HPDE6-E6E7 (cell line): ENCODE measurements around the gene OVCA2.
A peak's percentile ranks its signal among the peaks of the same experiment; 100 is the strongest.

Experiments
- DNase-seq: peaks from one replicate; pipeline ENCODE4 v3.0.0; 2011; ENCODE audit warnings: missing footprints; ENCODE audit errors: extremely low spot score

The OVCA2 gene

DNA sequence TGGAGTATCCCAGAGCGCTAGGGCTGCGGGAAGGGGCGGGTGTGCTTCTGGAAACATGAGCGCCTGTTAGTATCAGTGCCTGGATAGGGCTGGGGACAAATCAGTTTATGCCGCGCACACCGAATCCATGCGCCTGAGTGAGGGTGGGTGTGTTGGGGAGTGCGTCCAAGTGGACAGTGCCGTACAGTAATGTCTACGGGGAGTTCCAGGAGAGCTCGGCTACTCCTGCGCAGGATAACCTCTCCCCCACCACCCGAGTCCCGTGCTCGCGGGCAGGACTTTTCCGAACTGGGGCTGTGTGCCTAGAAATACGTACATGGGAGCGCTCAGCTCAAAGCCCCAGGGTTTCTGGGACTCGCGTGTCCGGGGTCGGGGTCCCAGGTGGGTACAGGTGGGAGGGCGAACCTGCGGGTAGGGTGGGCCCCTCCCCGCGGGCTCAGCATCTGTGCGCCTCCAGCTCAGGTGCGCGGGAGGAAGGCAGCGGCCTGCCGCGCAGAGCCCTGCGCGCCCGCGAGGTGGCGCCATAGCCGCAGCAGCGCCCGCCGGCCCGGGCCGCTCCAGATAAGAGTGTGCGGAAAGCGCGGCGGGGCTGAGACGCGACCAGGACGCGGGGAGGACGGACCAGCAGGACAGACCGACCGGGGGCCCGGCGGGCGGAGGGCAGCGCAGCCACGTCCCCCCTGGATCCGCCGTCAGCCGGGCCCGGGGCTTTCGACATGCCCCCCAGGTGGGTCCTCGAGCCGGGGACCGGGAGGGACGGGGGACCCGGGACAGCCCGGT, 12.9 kb downstream of the OVCA2 start, which contains the start of gene HIC1:
Gene HIC1 (plus strand): TSS at position 592 of the 780 bp plus-strand sequence. CDS start 1,588 bp downstream, outside the sequence.
- peak; percentile 70 for DNase-seq

- no peak for DNase-seq
Observed at GRCh38 chr17:2055292-2056205, 13.7 kb downstream of the OVCA2 start.

DNA sequence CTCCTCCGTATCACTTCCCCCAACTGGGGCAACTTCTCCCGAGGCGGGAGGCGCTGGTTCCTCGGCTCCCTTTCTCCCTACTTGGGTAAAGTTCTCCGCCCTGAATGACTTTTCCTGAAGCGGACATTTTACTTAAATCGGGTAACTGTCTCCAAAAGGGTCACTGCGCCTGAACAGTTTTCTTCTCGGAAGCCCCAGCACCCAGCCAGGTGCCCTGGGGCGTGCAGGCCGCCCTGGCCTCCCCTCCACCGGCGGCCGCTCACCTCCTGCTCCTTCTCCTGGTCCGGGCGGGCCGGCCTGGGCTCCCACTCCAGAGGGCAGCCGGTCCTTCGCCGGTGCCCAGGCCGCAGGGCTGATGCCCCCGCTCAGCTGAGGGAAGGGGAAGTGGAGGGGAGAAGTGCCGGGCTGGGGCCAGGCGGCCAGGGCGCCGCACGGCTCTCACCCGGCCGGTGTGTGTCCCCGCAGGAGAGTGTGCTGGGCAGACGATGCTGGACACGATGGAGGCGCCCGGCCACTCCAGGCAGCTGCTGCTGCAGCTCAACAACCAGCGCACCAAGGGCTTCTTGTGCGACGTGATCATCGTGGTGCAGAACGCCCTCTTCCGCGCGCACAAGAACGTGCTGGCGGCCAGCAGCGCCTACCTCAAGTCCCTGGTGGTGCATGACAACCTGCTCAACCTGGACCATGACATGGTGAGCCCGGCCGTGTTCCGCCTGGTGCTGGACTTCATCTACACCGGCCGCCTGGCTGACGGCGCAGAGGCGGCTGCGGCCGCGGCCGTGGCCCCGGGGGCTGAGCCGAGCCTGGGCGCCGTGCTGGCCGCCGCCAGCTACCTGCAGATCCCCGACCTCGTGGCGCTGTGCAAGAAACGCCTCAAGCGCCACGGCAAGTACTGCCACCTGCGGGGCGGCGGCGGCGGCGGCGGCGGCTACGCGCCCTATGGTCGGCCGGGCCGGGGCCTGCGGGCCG, 14.7 kb downstream of the OVCA2 start:
- no peak for DNase-seq

GRCh38 chr17:2057175-2057759, 15.4 kb downstream of the OVCA2 start:
- no peak for DNase-seq

- DNase-seq = no peak
Observed at GRCh38 chr17:2057760-2058585, 16.2 kb downstream of the OVCA2 start.

- no peak for DNase-seq
Observed at GRCh38 chr17:2058586-2059546, 17.0 kb downstream of the OVCA2 start.

- DNase-seq = no peak
Observed at GRCh38 chr17:2059547-2060384, 17.9 kb downstream of the OVCA2 start.

DNA sequence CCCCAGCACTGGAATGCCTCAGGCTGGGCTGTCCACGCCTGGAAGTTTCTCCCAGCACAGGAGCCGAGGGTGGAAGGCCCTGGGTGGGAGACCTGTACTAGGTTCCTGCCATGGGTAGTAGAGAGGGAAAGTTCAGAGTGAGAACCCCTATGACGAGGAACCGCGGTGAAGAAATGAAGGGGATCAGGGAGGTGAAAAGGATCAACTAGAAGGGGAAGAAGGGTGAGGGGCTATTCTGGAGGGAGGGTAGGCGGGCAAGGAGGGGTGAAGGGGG, 18.5 kb downstream of the OVCA2 start:
- no peak for DNase-seq

GRCh38 chr17:2060681-2061440, 19.0 kb downstream of the OVCA2 start:
- DNase-seq = no peak

DNA sequence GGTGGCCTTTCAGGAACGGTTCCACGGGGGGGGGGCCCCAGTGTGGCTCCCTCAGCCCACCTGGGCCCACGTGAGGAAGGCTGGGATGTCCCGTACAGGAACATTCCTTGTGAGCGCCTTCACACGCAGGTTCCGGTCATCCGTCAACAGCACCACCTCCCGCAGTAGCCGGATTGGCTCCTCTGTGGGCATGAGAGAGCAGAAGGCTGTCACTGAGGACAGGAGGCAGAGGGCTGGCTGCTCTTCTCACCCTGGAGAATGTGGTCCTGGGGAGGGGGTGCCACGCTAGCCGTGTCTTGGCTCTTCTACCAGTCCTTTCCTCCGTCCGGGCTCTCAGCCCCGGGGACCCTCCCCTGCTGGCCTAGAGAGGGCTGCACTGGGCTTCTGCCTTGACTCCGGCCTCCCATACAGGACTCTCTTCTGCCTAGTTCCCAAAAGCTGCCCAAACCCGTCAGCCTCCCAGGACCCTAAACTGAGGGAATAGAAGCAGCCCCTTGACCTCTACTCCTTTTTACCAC, 19.7 kb downstream of the OVCA2 start:
- no peak for DNase-seq

GRCh38 chr17:2062571-2063183, 20.9 kb downstream of the OVCA2 start:
- no peak for DNase-seq

GRCh38 chr17:2063261-2064146, 21.7 kb downstream of the OVCA2 start:
- no peak for DNase-seq

DNA sequence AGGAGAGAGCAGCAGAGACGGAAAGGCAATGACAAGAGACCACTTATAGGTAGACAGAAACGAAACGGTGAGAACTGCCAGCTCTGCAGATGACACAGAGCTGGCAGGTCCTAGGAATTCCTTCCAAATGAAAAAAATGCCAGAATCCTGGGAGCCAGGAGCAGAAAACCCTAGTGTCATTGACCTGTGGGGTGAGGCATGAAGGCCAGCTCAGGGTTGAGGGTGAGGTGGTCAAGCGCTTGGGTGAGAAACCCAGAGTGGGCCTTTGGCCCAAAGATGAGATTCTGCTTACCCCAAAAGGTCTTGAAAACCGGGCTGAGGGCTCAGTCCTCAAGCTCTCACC, 22.3 kb downstream of the OVCA2 start:
- no peak for DNase-seq

DNA sequence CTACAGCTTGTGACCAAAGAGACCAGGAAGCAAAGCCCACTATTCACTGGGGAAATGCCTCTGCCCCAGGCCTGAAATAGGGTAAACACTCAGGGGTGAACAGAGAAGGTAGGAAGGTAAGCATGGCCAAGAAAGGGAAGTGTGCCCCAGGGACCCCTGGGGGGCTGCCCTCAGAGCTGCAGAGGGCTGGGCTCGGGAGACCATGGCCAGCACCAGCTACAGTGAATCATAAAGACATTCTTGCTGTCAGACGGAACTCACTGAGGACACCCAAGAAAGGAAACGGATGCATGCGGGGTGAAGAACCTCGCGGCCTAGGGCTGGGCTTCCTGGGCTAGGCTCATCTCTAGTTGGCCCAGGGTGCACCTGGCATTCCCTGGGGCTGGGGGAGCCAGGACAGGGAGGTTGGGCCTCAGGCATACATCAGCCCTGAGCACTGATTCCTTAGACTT, 22.7 kb downstream of the OVCA2 start:
- no peak for DNase-seq

DNA sequence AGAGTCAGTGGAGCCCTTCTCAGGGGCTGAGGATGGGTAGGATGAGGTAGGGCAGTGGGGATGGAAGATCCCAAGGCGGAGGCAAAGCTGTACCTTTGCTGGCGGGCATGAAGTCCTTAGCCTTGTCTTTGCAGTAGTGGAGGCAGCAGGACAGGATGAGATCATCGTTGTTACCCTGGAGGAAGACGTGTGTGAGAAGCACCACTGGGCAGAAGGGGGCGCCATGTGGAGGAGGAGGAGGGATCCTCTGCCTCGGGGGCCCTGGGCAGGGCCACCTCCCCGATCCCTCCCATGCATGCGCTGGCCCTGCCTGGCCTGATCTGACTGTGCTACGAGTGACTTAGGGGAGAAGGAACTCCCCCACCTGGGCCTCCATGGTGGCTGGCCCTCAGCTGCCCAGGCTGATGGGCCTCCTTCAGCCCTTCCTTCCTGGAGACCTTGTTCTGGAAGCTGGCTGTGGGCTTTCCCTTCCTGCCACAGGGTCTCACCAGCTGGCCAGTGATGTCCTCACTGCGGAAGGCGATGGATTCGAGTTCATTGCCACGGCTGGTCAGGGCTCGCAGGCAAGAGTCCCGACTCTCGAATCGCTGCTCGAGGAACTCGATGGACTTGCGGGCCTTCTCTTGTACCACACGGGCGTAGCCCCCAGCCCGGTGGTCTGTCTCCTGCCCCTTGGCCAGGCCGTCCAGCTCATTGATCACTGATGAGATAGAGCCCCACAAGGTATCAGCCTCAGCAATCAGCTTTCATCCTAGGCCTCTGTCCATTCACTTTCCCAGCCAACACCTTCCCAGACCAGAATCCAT, 23.4 kb downstream of the OVCA2 start:
- DNase-seq = no peak
